ENCODE measurements around the gene KLC4.
"Not testable (repeated sequence)": the region's sequence is repeated elsewhere in the genome, so short reads cannot be mapped to it uniquely, and the experiment has no call there.

Gene KLC4

GRCh38 chr6:43115365-43115764, 55.9 kb downstream of the KLC4 start:
- H3K9ac ChIP-seq (ENCODE audit: low read depth, low read length), result no peak overlapping the region
- H3K36me3 ChIP-seq (ENCODE audit: insufficient read depth, low read length), result no peaks in the 10 kb centered on the region
- DNase-seq (no peak), ATAC-seq (ENCODE audit: insufficient read depth, low read depth) (no peak)
- no peak overlapping the region for H3K4me2 ChIP-seq (ENCODE audit: insufficient read depth, low read length)
- H3K4me3 ChIP-seq (ENCODE audit: low read depth in 1 of 2, low read length in 2 of 2), result no peak overlapping the region
- TF ChIP-seq CTCF (IDR thresholded peaks at IDR 0.05; ENCODE audit: borderline replicate concordance, extremely low read depth, low read length, poor library complexity, severe bottlenecking) (no peak), EZH2 (IDR thresholded peaks at IDR 0.05; ENCODE audit: borderline replicate concordance, low read depth, low read length, severe bottlenecking) (no peak)
- H3K27me3 ChIP-seq (ENCODE audit: insufficient read depth, low read length, poor library complexity), result no peaks in the 10 kb centered on the region
- no peak overlapping the region for H2AFZ ChIP-seq (ENCODE audit: low read depth, low read length)
- H3K4me1 ChIP-seq (ENCODE audit: insufficient read depth, low read length), result peaks cover 14% of the 10 kb centered on the region
- H3K9me3 ChIP-seq (ENCODE audit: insufficient read depth, low read length, severe bottlenecking), result no peaks in the 10 kb centered on the region
- H4K20me1 ChIP-seq (ENCODE audit: insufficient read depth, low read length), result peaks cover 19% of the 10 kb centered on the region
- H3K27ac ChIP-seq (ENCODE audit: low read length), result 0 out of 2 replicates have a peak overlapping the region, but pooled peaks have one; percentile 39
- peaks cover 69% of the 10 kb centered on the region for H3K79me2 ChIP-seq (ENCODE audit: insufficient read depth, low read length)

- Histone ChIP-seq H3K79me2 (ENCODE audit: insufficient read depth, low read length) (peaks cover 75% of the 10 kb centered on the region), H3K4me1 (ENCODE audit: insufficient read depth, low read length) (peaks cover 14% of the 10 kb centered on the region)
Measured at GRCh38 chr6:43117466-43117865, 58.0 kb downstream of the KLC4 start.

GRCh38 chr6:43119482-43119881, 60.1 kb downstream of the KLC4 start:
- no peak overlapping the region for H3K4me3 ChIP-seq (ENCODE audit: low read depth in 1 of 2, low read length in 2 of 2)
- H3K27ac ChIP-seq (ENCODE audit: low read length), result no peak overlapping the region
- H3K36me3 ChIP-seq (ENCODE audit: insufficient read depth, low read length), result no peaks in the 10 kb centered on the region
- ATAC-seq (ENCODE audit: insufficient read depth, low read depth) (no peak), DNase-seq (no peak)
- H4K20me1 ChIP-seq (ENCODE audit: insufficient read depth, low read length), result peaks cover 45% of the 10 kb centered on the region
- peaks cover 5% of the 10 kb centered on the region for H3K4me1 ChIP-seq (ENCODE audit: insufficient read depth, low read length)
- H3K4me2 ChIP-seq (ENCODE audit: insufficient read depth, low read length), result no peak overlapping the region
- H3K27me3 ChIP-seq (ENCODE audit: insufficient read depth, low read length, poor library complexity), result no peaks in the 10 kb centered on the region
- peaks cover 72% of the 10 kb centered on the region for H3K79me2 ChIP-seq (ENCODE audit: insufficient read depth, low read length)
- H3K9me3 ChIP-seq (ENCODE audit: insufficient read depth, low read length, severe bottlenecking), result no peaks in the 10 kb centered on the region
- no peak overlapping the region for H3K9ac ChIP-seq (ENCODE audit: low read depth, low read length)
- no peak overlapping the region for H2AFZ ChIP-seq (ENCODE audit: low read depth, low read length)
- TF ChIP-seq EZH2 (IDR thresholded peaks at IDR 0.05; ENCODE audit: borderline replicate concordance, low read depth, low read length, severe bottlenecking), result no peak
- no peak for TF ChIP-seq CTCF (IDR thresholded peaks at IDR 0.05; ENCODE audit: borderline replicate concordance, extremely low read depth, low read length, poor library complexity, severe bottlenecking)

More at GRCh38 chr6:43117466-43117865, 58.0 kb downstream of the KLC4 start:
- H3K9ac ChIP-seq (ENCODE audit: low read depth, low read length); ATAC-seq (ENCODE audit: insufficient read depth, low read depth); H3K4me2 ChIP-seq (ENCODE audit: insufficient read depth, low read length); H3K27me3 ChIP-seq (ENCODE audit: insufficient read depth, low read length, poor library complexity); H3K4me3 ChIP-seq (ENCODE audit: low read depth in 1 of 2, low read length in 2 of 2); H3K36me3 ChIP-seq (ENCODE audit: insufficient read depth, low read length); DNase-seq; H3K9me3 ChIP-seq (ENCODE audit: insufficient read depth, low read length, severe bottlenecking); H3K27ac ChIP-seq (ENCODE audit: low read length); H2AFZ ChIP-seq (ENCODE audit: low read depth, low read length): not testable (repeated sequence)
- H4K20me1 ChIP-seq (ENCODE audit: insufficient read depth, low read length), result peaks cover 32% of the 10 kb centered on the region

- H3K27ac ChIP-seq (ENCODE audit: low read length), result no peak overlapping the region
- peaks cover 71% of the 10 kb centered on the region for H3K79me2 ChIP-seq (ENCODE audit: insufficient read depth, low read length)
- peaks cover 50% of the 10 kb centered on the region for H4K20me1 ChIP-seq (ENCODE audit: insufficient read depth, low read length)
- no peaks in the 10 kb centered on the region for H3K4me1 ChIP-seq (ENCODE audit: insufficient read depth, low read length)
- no peak overlapping the region for H3K4me2 ChIP-seq (ENCODE audit: insufficient read depth, low read length)
- H3K36me3 ChIP-seq (ENCODE audit: insufficient read depth, low read length), result no peaks in the 10 kb centered on the region
- no peaks in the 10 kb centered on the region for H3K9me3 ChIP-seq (ENCODE audit: insufficient read depth, low read length, severe bottlenecking)
- H2AFZ ChIP-seq (ENCODE audit: low read depth, low read length), result no peak overlapping the region
- no peak overlapping the region for H3K4me3 ChIP-seq (ENCODE audit: low read depth in 1 of 2, low read length in 2 of 2)
- no peak for TF ChIP-seq EZH2 (IDR thresholded peaks at IDR 0.05; ENCODE audit: borderline replicate concordance, low read depth, low read length, severe bottlenecking)
- no peak for TF ChIP-seq CTCF (IDR thresholded peaks at IDR 0.05; ENCODE audit: borderline replicate concordance, extremely low read depth, low read length, poor library complexity, severe bottlenecking)
- no peak for ATAC-seq (ENCODE audit: insufficient read depth, low read depth)
- no peak for DNase-seq
- no peaks in the 10 kb centered on the region for H3K27me3 ChIP-seq (ENCODE audit: insufficient read depth, low read length, poor library complexity)
- no peak overlapping the region for H3K9ac ChIP-seq (ENCODE audit: low read depth, low read length)
Measured at GRCh38 chr6:43120101-43120763, 60.8 kb downstream of the KLC4 start.
